ENCODE data around the gene GIGYF2.

DNA sequence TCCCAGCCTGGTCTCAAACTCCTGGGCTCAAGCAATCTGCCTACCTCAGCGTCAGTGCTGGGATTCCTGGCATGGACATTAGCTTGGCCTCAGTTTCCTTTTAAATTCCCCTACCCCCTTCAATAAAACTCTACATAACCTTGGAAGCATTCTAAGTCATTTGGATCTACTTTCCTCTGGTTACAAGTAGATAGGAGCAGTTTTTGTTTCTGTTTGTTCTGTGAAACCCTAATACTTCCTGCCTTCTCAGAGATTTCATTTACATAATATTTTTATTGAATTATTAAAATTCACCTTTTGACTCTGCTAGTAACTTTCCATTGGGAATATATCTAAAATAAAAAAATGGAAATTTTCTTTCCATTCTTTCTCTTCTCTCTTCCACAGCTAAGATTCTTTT is 25.9 kb downstream of the GIGYF2 start:
- TF ChIP-seq, protein P1, sequence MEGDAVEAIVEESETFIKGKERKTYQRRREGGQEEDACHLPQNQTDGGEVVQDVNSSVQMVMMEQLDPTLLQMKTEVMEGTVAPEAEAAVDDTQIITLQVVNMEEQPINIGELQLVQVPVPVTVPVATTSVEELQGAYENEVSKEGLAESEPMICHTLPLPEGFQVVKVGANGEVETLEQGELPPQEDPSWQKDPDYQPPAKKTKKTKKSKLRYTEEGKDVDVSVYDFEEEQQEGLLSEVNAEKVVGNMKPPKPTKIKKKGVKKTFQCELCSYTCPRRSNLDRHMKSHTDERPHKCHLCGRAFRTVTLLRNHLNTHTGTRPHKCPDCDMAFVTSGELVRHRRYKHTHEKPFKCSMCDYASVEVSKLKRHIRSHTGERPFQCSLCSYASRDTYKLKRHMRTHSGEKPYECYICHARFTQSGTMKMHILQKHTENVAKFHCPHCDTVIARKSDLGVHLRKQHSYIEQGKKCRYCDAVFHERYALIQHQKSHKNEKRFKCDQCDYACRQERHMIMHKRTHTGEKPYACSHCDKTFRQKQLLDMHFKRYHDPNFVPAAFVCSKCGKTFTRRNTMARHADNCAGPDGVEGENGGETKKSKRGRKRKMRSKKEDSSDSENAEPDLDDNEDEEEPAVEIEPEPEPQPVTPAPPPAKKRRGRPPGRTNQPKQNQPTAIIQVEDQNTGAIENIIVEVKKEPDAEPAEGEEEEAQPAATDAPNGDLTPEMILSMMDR (IDR thresholded peaks at IDR 0.05), result no peak
- no peak for TF ChIP-seq POLR2A (IDR thresholded peaks at IDR 0.05)

All from heart left ventricle (tissue), 13 donors.